K562 (cell line): ENCODE measurements around the gene ECM1. TPM values are rescaled to one million over a fixed set of nuclear protein-coding genes. Genes with fewer than 3 reads are reported as not detected.

Experiments
- ATAC-seq: fragments of 200-7000 bp; cut with Tn5 transposase; 3 replicates; pipeline ENCODE4 v1.9.1; 2020; ENCODE audit warnings: moderate library complexity
- BruUV-seq: library from RNA; stranded (reverse); fragments of 400-500 nt; replicated peaks from 2 replicates; lab custom pipeline; 2021; lab: Mats Ljungman, UMichigan
- CTCF ChIA-PET: fragments of 300-600 bp; formaldehyde crosslinking; extraction: SDS; loops from one replicate; lab custom pipeline; 2021; ENCODE audit warnings: low intra/inter-chr PET ratio; lab: Yijun Ruan, JAX
- POLR2A ChIA-PET: fragments of 300-600, 350-650 bp; sonication (Branson Sonifier 250); formaldehyde crosslinking; extraction: SDS; loops from one replicate; lab custom pipeline; 2021; ENCODE audit warnings: antibody characterized with exemption, inconsistent platforms; lab: Yijun Ruan, JAX
- DNase-seq, 4 experiments: peaks; one replicate each; pipeline versions ENCODE4 v3.0.0 to v3.0.0-alpha.2; 2011 to 2018; ENCODE audit warnings: low spot score in 3 of 4, mixed read lengths in 3 of 4; ENCODE audit errors: extremely low read depth in 1 of 4
- FAIRE-seq: peaks from 2 replicates; lab custom pipeline; 2011; peaks lifted over from hg19 to GRCh38; lab: Jason Lieb, UNC
- H2AFZ ChIP-seq: 2 replicates; pipeline ENCODE4 v1.6.0; 2011; ENCODE audit warnings: low read depth, low read length, control low read depth, inconsistent platforms
- H3K27ac ChIP-seq: fragments of 200-600 bp; 3 replicates; pipeline ENCODE4 v1.8.0; 2011; ENCODE audit warnings: low read depth, mild to moderate bottlenecking, control low read depth, inconsistent platforms, low read length, moderate library complexity, mixed read lengths; ENCODE audit errors: extremely low read depth
- H3K27me3 ChIP-seq, 2 experiments: fragments of 300-600 bp in 1 of 2; 2 replicates in 1 of 2; 3 replicates in 1 of 2; pipeline versions ENCODE4 v1.6.0 to v1.8.0; 2011; ENCODE audit warnings: inconsistent platforms in 2 of 2, low read length in 2 of 2, mild to moderate bottlenecking in 1 of 2, mixed read lengths in 1 of 2, moderate library complexity in 1 of 2; ENCODE audit not compliant: control insufficient read depth in 2 of 2, insufficient read depth in 2 of 2
- H3K36me3 ChIP-seq: fragments of 300-600 bp; 3 replicates; pipeline ENCODE4 v1.8.0; 2011; ENCODE audit warnings: mild to moderate bottlenecking, low read length, inconsistent platforms; ENCODE audit not compliant: control insufficient read depth, insufficient read depth
- H3K4me1 ChIP-seq, 2 experiments: fragments of 200-600 bp in 1 of 2; replicated peaks in 1 of 2; 2 replicates in 1 of 2; 3 replicates in 1 of 2; pipeline versions ENCODE4 v1.5.1 to v1.8.0; 2011; ENCODE audit warnings: inconsistent platforms in 2 of 2, low read length in 2 of 2, mild to moderate bottlenecking in 1 of 2, mixed read lengths in 1 of 2, moderate library complexity in 1 of 2; ENCODE audit not compliant: control insufficient read depth in 2 of 2, insufficient read depth in 2 of 2
- H3K4me2 ChIP-seq: 2 replicates; pipeline ENCODE4 v1.6.1; 2011; ENCODE audit warnings: low read length, control low read depth, inconsistent platforms, mixed read lengths; ENCODE audit not compliant: insufficient read depth
- H3K4me3 ChIP-seq: fragments of 200-600 bp; sonication (generic), shearing (Covaris generic); 2 replicates; pipeline ENCODE4 v1.5.1; 2016; ENCODE audit warnings: control low read depth, inconsistent platforms
- H3K79me2 ChIP-seq: fragments of 200-600 bp; 3 replicates; pipeline ENCODE4 v1.8.0; 2011; ENCODE audit warnings: low read length, inconsistent platforms; ENCODE audit not compliant: control insufficient read depth, insufficient read depth
- H3K9ac ChIP-seq, 2 experiments: 2 replicates each; pipeline versions ENCODE4 v1.6.0 to v1.6.1; 2011; ENCODE audit warnings: low read depth in 2 of 2, low read length in 2 of 2, control low read depth in 1 of 2, inconsistent platforms in 1 of 2, mild to moderate bottlenecking in 1 of 2, mixed read lengths in 1 of 2; ENCODE audit not compliant: insufficient read depth in 1 of 2
- H3K9me1 ChIP-seq: one replicate; pipeline ENCODE4 v1.6.0; 2011; ENCODE audit warnings: inconsistent platforms, mild to moderate bottlenecking, low read length, moderate library complexity; ENCODE audit not compliant: control insufficient read depth, insufficient read depth
- H3K9me3 ChIP-seq: replicated peaks from 2 replicates; pipeline ENCODE4 v1.5.1; 2011; ENCODE audit warnings: low read depth, low read length, inconsistent platforms; ENCODE audit not compliant: control insufficient read depth, insufficient read depth
- H4K20me1 ChIP-seq: replicated peaks from 2 replicates; pipeline ENCODE4 v1.6.1; 2011; ENCODE audit warnings: low read length, inconsistent platforms, mixed read lengths; ENCODE audit not compliant: control insufficient read depth, insufficient read depth
- CHD1 ChIP-seq: fragments of 200-600 bp; sonication (generic); IDR thresholded peaks from one replicate; pipeline ENCODE4 v1.6.1; 2012; ENCODE audit warnings: mild to moderate bottlenecking, moderate library complexity, low read length, inconsistent platforms
- CREB1 ChIP-seq, 2 experiments: sonication (generic) in 1 of 2; formaldehyde crosslinking in 1 of 2; IDR thresholded peaks; 2 replicates each; pipeline versions ENCODE4 v1.6.1 to v1.8.0; 2012 to 2022; ENCODE audit warnings: inconsistent platforms in 1 of 2, mild to moderate bottlenecking in 1 of 2, missing genetic modification reagents in 1 of 2, moderate library complexity in 1 of 2
- DACH1 ChIP-seq: fragments of 450-650 bp; IDR thresholded peaks from 2 replicates; pipeline ENCODE4 v1.6.1; 2018; ENCODE audit not compliant: partially characterized antibody
- FOXA3 ChIP-seq, 2 experiments: fragments of 450-650 bp in 1 of 2; sonication (generic) in 1 of 2; formaldehyde crosslinking; IDR thresholded peaks in 1 of 2; conservative IDR thresholded peaks in 1 of 2; 2 replicates each; pipeline versions ENCODE4 v1.4.0 to v1.8.0; 2020 to 2022; ENCODE audit warnings: mild to moderate bottlenecking in 2 of 2, missing genetic modification reagents in 1 of 2
- FOXP4 ChIP-seq: sonication (generic); formaldehyde crosslinking; IDR thresholded peaks from 2 replicates; pipeline ENCODE4 v1.8.0; 2022; ENCODE audit warnings: mild to moderate bottlenecking, missing genetic modification reagents, borderline replicate concordance
- KDM4B ChIP-seq, 2 experiments: fragments of 450-650 bp in 1 of 2; sonication (generic) in 1 of 2; IDR thresholded peaks; 2 replicates each; pipeline ENCODE4 v1.6.1; 2016 to 2017; ENCODE audit warnings: borderline replicate concordance in 2 of 2, antibody characterized with exemption in 1 of 2, low read depth in 1 of 2, mild to moderate bottlenecking in 1 of 2
- MXD1 ChIP-seq: fragments of 250-450 bp; sonication (Bioruptor Pico); IDR thresholded peaks from 2 replicates; pipeline ENCODE4 v1.8.0; 2021; ENCODE audit warnings: borderline replicate concordance, mild to moderate bottlenecking, moderate library complexity; ENCODE audit not compliant: poor library complexity, severe bottlenecking
- SP1 ChIP-seq: sonication (generic); formaldehyde crosslinking; IDR thresholded peaks from 2 replicates; pipeline ENCODE4 v1.8.1; 2022; ENCODE audit warnings: mild to moderate bottlenecking, missing genetic modification reagents
- ZBTB40 ChIP-seq, 2 experiments: fragments of 450-650 bp in 1 of 2; sonication (generic) in 1 of 2; formaldehyde crosslinking in 1 of 2; IDR thresholded peaks; 2 replicates each; pipeline versions ENCODE4 v1.7.1 to v1.9.0; 2016 to 2022; ENCODE audit warnings: inconsistent platforms in 1 of 2, mild to moderate bottlenecking in 1 of 2, missing genetic modification reagents in 1 of 2
- WGBS: fragments of 100-300 bp; shearing (Covaris generic); methylation state at CpG from one replicate; pipeline ENCODE4 v1.1.6; 2016; ENCODE audit warnings: low coverage, mixed read lengths; ENCODE audit not compliant: insufficient coverage; ENCODE audit errors: missing lambda C conversion rate; 5-methylcytosine and 5-hydroxymethylcytosine counted together
- in situ Hi-C: fragments of 300-500 bp; cut with MboI; formaldehyde crosslinking; loops from 4 replicates; pipeline ENCODE4 v1.15.0; 2018; ENCODE audit warnings: inconsistent platforms, mixed read lengths
- intact Hi-C: fragments of 100-400 bp; cut with micrococcal nuclease; formaldehyde crosslinking; loops from 2 replicates; pipeline ENCODE4 v1.14.2; 2022
- polyA plus RNA-seq, 8 experiments: library from polyadenylated mRNA; depleted of rRNA in 4 of 8; stranded (reverse) in 5 of 8; unstranded in 3 of 8; fragments of >200 nt; fragmentation: Nextera tagmentation in 2 of 8; fragmentation: Illumina TruSeq in 1 of 8; extraction: Ambion mirVana in 2 of 8; extraction: Trizol in 1 of 8; gene quantifications; 2 replicates each; pipeline versions ENCODE4 v1.2.1 to v1.2.3, GENCODE V29; 2011 to 2014; ENCODE audit warnings: inconsistent platforms in 1 of 8, missing spikeins in 1 of 8
- total RNA-seq, 7 experiments: library from RNA; depleted of rRNA in 6 of 7; stranded (reverse); fragments of >200 nt in 6 of 7; fragmentation: Illumina TruSeq in 2 of 7; extraction: Trizol in 2 of 7; gene quantifications; 2 replicates each; pipeline versions ENCODE4 v1.2.1 to v1.2.3, GENCODE V29; 2011 to 2021; ENCODE audit warnings: low replicate concordance in 1 of 7

Gene ECM1
- total and polyA plus RNA-seq, 9 of the 15 experiments (the other 6 are each of a cell fraction or from before 2014, with no cell fraction given): 6.6 to 52.2 (median 12.8) TPM

DNA sequence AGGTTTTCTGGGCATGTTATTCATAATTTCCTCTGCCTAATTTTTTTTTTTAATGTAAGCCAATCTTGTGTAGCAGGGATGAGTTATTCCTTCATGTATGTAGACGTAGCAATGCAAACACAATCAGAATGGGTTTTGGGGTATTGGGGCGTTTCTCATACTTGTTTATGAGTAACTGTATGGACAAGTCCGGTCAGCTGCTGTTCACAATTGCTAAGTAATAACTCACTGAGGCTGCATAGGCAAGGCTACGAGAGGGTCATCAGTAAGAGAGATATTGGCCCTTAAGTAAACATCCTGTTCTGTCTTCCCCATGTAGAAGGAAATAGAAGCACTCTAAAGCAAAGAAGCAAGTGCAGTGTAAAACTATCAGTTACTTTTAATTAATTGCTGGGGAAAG lies 30.2 kb upstream of the ECM1 start:
- no peaks in the 10 kb centered on the region for H3K9me1 ChIP-seq
- intact Hi-C loops: no loop called here
- H3K27me3 ChIP-seq: no peaks in the 10 kb centered on the region
- peaks cover 10% of the 10 kb centered on the region; the same call in 1 of the 3 replicates for H3K36me3 ChIP-seq
- no peak overlapping the region for H3K4me3 ChIP-seq
- ATAC-seq (peak; percentile 81), DNase-seq (peak in 2 of 4 experiments; percentile 42 to 44), FAIRE-seq (peak; percentile 62)
- 7% methylated on average over 4 of the region's 4 CpGs for WGBS
- H3K4me1 ChIP-seq: peaks cover 4 to 24% of the 10 kb centered on the region in 2 experiments
- ChIA-PET POLR2A (interaction anchor here (0.6 to 0.7 kb wide), 4 partner anchors 86 to 1119 kb away, joined by 3 to 6 read pairs (median 4); no protein-coding TSS in a partner anchor), CTCF (no interaction called here)
- no peak overlapping the region for H3K4me2 ChIP-seq
- H2AFZ ChIP-seq: no peak overlapping the region
- no peaks in the 10 kb centered on the region for H3K9me3 ChIP-seq
- in situ Hi-C loops: no loop called here
- H3K79me2 ChIP-seq: no peaks in the 10 kb centered on the region
- 0 out of 3 replicates have a peak overlapping the region, but pooled peaks have one; percentile 5 for H3K27ac ChIP-seq
- no peaks in the 10 kb centered on the region for H4K20me1 ChIP-seq
- no peak overlapping the region for H3K9ac ChIP-seq
- no TSS peak for BruUV-seq
- TF ChIP-seq CREB1 (IDR thresholded peaks at IDR 0.05) (no peak), CREB1 (CRISPR knock-in tag; IDR thresholded peaks at IDR 0.05) (no peak), SP1 (no peak), CHD1 (no peak), KDM4B (IDR thresholded peaks at IDR 0.05; ENCODE audit: borderline replicate concordance in 2 of 2, low read depth in 1 of 2) (no peak), FOXA3 (CRISPR knock-in tag; conservative IDR thresholded peaks at IDR 0.05 in 1 of 2, IDR thresholded peaks at IDR 0.05 in 1 of 2) (peak; percentile 98 to 99), FOXP4 (CRISPR knock-in tag) (no peak), ZBTB40 (IDR thresholded peaks at IDR 0.05) (no peak), ZBTB40 (CRISPR knock-in tag; IDR thresholded peaks at IDR 0.05) (no peak), DACH1 (peak; percentile 34), MXD1 (CRISPR knock-in tag) (no peak)
